Testis (tissue), 2 donors: ENCODE results near the gene EEA1.

ENCODE experiments used
- CTCF ChIP-seq, 3 experiments: fragments of 450-650 bp in 2 of 3; fragments of 200-600 bp in 1 of 3; sonication (generic) in 1 of 3; IDR thresholded peaks; one replicate each; pipeline ENCODE4 v1.5.1; 2016 to 2019; ENCODE audit warnings: antibody characterized with exemption in 3 of 3, mild to moderate bottlenecking in 2 of 3, moderate library complexity in 1 of 3
- POLR2A ChIP-seq: fragments of 450-650 bp; IDR thresholded peaks from one replicate; pipeline ENCODE4 v1.6.1; 2017; ENCODE audit warnings: antibody characterized with exemption, mild to moderate bottlenecking, moderate library complexity

- no peak for TF ChIP-seq CTCF (IDR thresholded peaks at IDR 0.05)
- no peak for TF ChIP-seq POLR2A
Observed at GRCh38 chr12:92721656-92722055, 207.4 kb downstream of the EEA1 start.
